ENCODE results near the gene DDX51.

- TF ChIP-seq CTCF (IDR thresholded peaks at IDR 0.05) (no peak), POLR2A (IDR thresholded peaks at IDR 0.05) (no peak)
These were observed 31.6 kb upstream of the DDX51 start for GRCh38 chr12:132175496-132176384.

Measured in Peyer's patch (tissue), 4 donors.